HG03159 (cell line): ENCODE results near the gene GPN1.
A peak's percentile ranks its signal among the peaks of the same experiment; 100 is the strongest.
"Not testable (repeated sequence)": the region's sequence is repeated elsewhere in the genome, so short reads cannot be mapped to it uniquely, and the experiment has no call there.

Experiments
- ATAC-seq: cut with Tn5 transposase; IDR thresholded peaks from one replicate; pipeline ENCODE4 v1.9.1; 2021; ENCODE audit warnings: mild to moderate bottlenecking, moderate library complexity; ENCODE audit not compliant: unreplicated experiment

GPN1 gene

DNA sequence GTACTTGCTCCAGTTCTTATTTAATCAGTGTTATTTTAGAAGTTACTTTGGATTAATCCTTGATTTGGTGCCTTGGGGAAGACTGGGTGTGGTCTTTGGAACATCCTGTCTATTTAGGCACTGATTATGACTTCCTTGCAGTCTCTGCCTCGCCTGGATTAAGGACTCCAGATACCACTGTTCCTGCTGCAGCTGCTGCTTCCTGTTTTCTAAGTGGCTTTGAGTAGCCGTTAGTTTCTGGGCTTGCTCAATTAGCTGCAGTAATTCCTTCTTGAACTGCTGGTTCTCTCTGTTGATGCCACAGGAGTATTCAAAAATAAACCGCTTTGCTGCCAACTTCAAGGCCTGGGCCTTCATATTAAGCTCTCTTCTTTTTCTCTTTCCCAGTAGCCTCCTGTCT is 1.9 kb upstream of the GPN1 start:
- ATAC-seq: not testable (repeated sequence)

DNA sequence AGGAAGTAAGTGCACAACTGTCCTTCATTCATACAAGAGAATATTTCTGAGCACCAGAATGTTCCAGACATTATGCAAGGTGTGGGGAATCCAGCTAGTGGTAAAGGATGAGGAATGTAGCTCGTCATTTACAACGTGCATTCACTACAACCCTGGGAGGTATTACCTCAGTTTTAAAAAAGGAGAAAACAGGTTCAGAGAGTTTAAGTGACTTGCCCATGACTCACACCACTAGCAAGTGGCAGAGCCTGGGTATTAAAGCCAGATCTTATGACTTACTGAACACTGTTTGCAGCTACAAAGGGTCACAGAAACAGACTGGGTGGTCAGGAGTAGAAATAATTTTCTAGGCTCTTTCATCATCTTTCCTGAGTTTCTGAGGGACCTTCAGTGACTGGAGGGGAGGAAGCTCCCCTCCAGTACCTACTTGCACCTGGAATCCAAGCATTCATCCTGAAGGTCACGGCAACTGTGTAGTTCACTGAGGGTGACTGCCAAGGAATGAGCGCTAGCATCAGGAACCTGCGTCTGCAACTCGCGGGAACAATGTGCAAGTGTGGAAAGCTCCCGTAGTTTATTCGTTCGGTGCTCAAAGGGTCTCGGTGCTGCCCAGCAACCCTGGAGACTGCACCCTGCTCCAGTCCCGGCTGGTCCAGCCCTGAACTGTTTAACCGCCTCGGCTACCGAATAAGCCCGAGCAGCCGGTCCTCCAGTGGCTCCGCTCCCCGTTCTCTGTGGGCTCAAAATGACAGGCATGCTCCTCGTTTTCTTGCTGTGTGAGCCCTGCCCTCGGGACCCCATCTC is 685 bp upstream of the GPN1 start:
- ATAC-seq: peak; percentile 26

DNA sequence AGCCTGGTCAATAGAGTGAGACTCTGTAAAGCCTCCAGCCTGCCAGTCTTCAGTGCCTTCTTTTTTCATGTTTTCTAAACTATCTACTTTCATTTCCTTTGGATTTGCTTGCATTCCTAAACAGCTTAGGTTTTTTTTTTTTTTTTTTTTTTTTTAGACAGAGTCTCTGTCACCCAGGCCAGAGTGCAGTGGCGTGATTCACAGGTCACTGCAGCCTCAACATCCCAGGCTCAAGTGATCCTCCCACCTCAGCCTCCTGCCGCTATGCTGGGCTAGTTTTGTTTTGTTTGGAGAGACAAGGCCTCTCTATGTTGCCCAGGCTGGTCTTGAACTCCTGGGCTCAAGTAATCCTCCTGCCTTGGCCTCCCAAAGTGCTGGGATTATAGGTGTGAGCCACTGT is 1.4 kb downstream of the GPN1 start:
- ATAC-seq: not testable (repeated sequence)

DNA sequence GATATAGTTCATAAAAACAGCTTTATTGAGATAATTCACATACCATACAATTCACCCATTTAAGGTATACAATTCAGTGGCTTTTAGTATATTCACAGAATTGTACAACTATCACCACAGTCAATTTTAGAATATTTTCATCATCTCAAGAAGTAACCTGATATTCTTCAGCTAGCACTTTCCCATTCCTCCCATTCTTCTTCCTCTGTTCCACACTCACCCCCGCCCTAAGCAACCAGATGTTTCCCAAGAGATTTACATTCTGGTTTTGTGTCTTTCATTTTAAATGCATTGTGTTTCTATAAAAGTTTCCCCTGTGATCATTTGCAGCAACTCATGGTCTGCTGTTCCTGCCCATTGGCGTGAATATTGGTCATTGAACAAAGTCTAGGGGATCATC is 5.4 kb downstream of the GPN1 start:
- no peak for ATAC-seq

DNA sequence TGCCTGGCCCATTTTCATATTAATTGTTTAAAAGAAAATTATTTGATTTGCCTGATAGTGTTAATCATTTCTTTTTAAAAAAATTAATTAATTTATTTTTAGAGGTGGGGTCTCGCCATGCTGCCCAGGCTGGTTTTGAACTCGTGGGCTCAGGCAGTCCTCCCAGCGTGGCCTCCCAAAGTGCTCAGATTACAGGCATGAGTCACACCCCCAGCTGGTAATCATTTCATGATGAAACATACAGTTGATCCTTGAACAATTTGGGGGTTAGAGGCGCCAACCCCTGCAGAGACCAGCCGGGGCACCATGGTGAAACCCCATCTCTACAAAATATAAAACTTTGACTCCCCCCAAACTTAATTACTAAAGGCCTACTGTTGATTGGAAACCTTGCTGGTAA is 7.9 kb downstream of the GPN1 start:
- no peak for ATAC-seq

DNA sequence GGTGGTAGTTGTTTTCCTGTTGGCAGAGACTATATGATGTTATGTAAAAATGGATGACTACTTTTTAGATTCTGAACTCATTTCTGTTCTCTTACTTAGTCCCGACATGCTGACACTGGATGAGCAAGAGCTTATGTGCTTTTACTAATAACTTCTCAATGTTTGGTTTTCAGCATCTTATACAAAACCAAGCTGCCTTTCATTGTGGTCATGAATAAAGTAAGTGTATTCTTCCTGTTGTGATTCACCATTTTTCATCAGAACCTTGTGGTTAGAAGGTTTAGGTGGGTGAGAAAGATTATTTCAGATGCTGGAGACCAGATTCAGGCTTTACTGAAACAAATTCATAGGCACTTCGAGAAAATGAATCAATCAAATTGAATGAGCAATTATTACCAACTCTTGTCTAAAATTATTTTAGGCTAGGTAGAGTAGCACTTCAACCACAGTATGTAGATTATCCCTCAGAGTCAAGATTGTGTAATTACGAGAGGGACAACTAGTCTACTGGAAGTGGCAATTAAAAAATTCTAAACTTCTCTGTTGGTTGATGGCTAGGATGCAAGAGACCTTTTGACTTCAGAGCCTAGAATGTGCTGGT is 9.3 kb downstream of the GPN1 start:
- no peak for ATAC-seq

DNA sequence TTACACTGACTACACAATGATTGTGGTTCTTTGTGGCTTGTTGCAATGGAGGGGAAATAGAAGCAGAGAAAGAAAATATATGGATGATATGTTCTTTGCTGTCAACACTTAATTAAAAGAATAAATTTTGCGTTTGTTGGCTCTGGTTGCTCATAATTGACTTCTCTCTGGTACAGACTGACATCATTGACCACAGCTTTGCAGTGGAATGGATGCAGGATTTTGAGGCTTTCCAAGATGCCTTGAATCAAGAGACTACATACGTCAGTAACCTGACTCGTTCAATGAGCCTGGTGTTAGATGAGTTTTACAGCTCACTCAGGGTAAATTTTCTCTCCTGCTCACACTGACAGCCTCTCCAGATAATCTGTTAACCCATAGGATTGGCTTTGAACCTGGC is 9.9 kb downstream of the GPN1 start:
- no peak for ATAC-seq

DNA sequence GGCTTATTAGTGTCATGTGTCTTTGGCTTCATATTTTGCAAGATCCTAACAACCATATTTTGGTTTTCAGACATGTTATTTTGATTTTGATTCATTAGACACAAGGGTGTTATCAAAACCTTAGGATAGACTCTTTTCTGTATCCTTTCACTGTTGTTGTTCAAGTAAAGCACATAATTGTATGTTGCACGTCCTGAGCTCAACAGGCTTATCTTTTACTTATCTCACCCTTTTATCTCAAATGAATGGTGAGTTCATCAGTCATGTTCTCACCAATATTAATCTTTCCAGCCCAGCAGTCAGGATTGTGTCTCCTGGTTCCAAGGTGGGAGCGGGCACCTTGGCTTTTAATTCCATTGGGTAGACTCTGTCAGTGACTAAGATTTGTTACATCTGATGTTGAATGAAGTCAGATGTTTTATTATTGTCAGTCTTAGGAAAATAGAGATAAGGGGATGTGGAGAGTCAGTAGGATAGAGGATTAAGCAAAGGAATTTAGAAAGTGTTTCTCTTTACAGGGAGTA is 11.9 kb downstream of the GPN1 start:
- ATAC-seq: no peak

DNA sequence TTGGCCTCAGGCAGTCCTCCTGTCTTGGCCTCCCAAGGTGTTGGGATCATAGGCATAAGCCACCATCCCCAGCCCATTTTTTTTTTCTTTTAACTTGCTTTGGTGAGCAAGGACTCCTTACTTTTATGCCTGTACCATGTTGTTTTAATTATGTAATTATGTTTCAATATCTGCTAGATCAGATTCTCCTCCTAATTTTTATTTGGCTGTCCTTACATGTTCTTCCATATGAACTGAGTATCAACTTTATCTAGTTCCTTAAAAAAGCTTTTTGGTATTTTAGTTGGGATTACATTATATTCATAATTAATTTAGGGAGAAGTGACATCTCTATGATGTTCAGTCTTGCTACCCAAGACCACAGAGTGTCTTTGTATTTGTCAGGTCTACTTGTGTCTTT is 16.3 kb downstream of the GPN1 start:
- ATAC-seq: no peak

DNA sequence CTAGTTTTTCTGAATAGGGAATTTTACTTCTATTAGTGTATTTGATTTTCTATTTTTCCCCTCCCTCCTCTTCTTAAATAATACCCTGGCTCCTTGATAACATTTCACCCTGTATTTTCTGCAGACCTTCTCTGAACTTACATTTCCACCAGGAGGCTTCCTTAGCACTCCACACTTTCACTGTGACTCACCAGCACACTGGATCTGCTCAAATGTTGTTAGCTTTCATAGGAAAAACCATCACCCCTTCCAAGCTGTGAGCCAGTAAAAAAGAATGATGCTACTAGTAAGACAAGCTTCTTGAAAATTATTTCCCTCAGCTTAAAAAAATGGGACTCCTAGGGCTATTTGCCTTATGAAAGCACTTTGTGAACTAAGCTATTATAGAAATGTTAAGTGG is 18.4 kb downstream of the GPN1 start:
- ATAC-seq: no peak

DNA sequence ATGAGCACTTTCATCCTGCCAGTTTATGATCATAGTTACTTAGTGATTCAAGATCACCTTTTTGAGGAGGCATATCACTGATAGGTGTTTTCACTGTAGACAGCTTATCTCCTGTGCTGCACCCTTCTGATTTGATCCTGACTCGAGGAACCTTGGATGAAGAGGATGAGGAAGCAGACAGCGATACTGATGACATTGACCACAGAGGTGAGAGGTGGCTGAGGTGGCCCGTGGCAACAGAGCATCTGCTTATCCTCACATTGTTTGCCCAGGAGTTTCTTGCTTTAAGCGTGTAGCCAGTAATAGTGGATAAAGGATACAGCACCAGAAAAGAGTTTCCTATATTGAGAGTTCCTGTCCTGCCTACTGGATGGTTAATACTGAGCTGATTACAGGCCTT is 18.9 kb downstream of the GPN1 start:
- no peak for ATAC-seq

DNA sequence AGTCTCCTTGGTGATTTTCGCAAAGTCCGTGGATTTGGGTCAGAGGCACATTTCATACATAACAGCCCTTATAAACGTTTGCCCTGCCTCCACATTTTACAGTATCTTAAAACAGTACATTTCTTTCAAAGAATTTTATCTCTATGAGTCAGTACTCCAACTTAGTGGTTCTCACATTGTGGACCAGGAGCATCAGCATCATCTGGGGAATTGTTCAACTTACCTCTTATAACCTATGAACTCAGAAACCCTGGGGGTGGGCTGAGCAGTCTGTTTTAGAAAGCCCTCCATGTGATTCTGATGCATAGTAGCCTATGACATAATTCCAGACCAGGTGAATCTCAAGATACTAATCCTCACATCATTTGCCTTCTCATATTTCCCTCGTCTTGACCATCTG is 22.2 kb downstream of the GPN1 start:
- no peak for ATAC-seq

DNA sequence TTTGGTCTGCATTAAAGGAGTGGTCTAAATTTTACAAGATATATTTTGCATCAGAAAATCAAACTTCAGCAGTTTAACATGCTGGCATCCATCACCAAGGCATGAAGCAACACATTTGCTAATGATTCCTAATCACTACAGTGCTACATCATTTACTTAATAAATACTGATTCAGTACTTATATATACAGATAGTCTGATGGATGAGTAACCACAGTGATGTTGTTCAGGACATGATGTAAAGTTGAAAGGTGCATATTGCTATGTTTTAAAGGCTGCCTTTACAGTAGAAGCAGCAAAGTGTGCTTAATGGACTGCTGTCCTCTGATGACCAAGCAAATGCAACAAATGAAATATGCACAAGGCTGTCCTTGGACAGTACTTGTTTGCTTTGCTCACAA is 23.5 kb downstream of the GPN1 start:
- ATAC-seq: no peak

DNA sequence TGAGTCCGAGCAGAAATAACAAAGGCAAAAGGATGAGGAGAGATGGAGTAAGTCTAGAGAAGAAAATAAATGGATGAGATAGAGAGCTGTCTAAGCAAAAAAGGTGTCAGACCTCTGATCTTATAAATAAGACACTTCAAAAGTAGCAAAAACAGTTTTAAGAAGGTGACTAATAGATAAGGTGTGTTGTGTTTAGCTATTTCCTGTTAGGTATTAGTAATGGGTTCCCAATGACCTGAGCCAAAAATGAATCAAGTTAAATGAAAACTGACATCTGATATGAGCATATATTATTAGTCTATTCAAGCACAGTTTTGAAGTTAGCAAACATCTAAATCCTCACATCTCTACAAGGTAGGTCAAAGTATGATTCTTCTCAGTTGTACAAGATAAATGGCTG is 23.9 kb downstream of the GPN1 start:
- no peak for ATAC-seq

DNA sequence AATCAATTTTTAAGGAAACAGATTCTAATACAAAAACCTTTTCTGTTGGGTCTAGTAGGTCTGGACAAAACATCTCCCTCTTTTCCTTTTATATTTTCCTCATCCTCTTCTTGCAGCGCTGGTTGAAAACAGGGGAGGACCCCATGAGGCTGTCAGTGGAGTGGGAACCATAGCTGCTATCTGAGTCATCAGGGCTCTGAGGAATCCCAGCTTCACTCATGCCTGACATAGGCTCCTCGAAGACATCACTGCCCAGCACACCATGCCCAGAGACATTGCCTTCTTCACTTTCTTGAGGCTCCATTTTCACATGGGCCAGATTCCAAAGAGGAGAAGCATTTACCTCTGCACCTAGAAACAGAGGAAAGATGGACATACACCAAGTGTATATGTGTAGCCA is 24.5 kb downstream of the GPN1 start:
- ATAC-seq: no peak

DNA sequence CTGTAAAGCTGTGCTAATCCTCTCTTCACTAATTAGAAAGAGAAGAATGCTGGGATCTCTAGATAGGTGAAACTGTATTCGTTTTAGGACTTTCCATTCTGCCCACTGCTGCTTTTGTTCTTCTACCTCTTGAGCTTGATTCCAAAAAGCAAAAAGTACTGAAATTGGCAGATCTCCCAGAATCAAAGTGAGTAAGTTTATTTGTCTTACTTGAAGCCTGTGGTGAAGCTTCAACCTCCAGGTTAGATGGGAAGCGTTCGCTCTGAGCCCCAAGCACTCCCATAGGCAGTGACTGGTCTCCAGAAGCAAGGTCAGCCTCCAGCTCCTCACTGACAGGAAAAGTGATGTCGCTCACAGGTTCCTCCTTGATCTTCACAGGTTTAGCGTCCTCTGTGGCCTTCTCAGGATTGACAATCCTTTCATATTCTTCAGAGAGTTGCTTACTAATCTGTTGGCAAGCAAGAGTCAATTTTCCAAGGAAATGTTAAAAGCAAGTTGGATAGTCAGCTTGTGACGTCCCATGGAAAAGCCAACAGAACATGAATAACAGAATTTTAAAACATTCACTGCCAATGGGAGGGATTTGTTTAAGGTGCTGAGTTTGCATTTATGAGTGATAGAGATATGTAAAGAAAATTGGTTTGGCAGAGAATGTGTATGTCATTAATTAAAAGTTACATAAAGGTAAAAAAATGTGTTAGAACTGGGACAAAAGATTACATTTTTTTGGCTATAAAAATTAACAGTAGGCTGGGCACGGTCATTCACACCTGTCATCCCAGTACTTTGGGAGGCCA is 26.5 kb downstream of the GPN1 start:
- ATAC-seq: no peak

DNA sequence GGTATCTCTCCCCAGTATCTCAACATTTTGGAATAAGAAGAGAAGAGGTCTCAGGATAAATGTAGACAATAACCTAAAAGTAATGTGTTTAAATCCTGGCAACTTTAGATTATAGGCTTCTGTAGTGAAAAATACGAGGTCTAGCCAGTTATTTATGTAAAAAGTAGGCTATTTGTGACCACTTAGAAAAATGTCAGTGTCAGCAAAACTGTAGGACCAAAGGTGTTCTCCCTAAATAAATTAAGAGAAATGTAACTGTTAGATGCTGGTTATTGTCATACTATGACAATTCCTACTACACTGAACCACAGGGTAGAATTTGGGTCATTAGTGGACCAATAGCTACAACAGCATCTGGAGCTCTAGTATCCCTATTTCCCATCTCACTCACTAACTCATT is 32.5 kb downstream of the GPN1 start:
- ATAC-seq: no peak

DNA sequence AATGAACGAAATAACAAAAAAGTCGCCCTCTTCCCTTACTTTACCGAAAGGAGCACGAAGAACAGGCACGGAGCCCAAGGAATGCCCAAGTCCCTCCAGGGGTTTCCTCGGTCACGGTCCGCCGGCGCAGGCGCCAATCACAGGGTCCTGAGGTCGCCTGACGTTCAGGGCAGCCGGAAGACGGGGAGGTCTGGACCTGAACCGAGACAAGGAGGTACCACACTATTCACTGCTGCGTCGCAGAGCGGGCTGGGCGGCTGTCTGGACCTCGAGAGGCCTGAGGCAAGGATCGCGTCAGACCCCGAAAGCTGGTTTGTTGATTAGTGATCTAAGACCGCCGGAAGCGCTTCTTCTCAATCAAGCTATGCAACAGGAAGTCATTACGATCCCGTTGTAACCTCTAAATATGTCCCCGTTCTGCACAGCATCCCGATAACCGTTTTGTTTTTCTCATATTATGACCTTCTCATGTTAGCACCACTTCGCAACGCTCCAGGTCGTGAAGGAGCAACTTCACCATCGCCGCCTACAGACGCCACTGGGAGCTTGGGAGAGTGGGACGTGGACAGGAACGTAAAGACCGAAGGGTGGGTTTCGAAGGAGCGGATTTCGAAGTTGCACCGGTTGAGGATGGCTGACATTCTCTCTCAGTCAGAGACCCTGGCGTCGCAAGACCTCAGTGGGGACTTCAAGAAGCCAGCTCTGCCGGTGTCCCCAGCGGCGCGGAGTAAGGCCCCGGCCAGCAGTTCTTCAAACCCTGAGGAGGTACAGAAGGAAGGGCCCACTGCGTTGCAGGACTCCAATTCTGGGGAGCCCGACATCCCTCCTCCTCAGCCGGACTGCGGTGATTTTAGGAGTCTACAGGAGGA is 34.7 kb downstream of the GPN1 start, which contains the start of the genes SLC4A1AP and SUPT7L:
SLC4A1AP (plus strand) TSS at position 605 of the 869 bp plus-strand sequence; CDS start at position 631, 26 bp downstream.
SUPT7L (minus strand) TSS at position 330 of the 869 bp plus-strand sequence. CDS start 1,422 bp downstream, outside the sequence.
- peak; percentile 81 for ATAC-seq

DNA sequence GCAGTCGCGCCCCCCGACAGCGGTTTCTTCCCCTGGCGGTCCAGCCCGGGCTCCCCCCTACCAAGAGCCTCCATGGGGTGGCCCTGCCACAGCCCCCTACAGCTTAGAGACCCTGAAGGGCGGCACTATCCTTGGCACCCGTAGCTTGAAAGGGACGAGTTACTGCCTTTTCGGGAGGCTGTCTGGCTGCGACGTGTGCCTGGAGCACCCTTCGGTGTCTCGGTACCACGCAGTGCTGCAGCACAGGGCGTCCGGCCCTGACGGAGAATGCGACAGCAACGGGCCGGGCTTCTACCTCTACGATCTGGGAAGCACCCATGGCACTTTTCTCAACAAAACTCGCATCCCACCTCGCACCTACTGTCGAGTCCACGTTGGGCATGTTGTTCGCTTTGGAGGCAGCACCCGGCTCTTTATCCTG is 35.3 kb downstream of the GPN1 start:
- ATAC-seq: no peak

DNA sequence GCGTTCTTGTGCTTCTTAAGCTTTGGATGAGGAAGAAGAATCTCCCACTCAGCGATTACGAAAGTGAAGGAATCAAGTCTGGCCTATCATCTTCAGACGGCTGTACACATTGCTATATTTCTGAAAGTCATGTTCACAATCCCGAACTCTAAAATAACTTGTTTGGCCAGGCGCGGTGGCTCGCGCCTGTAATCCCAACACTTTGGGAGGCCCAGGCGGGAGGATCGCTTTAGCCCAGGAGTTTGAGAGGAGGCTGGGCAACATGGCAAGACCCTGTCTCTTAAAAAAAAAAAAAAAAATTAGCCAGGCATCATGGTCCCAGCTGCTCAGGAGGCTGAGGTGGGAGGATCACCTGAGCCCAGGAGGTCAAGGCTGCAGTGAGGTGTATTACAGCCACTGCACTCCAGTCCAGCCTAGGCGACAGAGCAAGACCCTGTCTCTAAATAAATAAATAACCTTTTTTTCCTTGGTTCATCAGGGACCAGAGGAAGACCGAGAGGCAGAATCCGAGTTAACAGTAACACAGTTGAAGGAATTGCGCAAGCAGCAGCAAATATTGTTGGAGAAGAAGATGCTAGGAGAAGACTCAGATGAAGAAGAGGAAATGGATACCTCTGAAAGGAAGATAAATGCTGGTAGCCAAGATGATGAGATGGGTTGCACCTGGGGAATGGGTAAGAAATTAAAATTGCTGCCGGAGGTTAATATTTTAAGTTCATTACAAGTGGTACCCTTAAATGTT is 35.9 kb downstream of the GPN1 start:
- ATAC-seq: no peak
